Measurements from ENCODE around the gene ERC2.

Gene ERC2

GRCh38 chr3:56196700-56197099, 271.6 kb downstream of the ERC2 start:
- FAIRE-seq: no peak
- no peak for DNase-seq (ENCODE audit: insufficient read length, low spot score)
- no peak for TF ChIP-seq POLR2AphosphoS5 (IDR thresholded peaks at IDR 0.05; ENCODE audit: low read depth, low read length)
- no peak for TF ChIP-seq POU2F2 (IDR thresholded peaks at IDR 0.05; ENCODE audit: low read depth, low read length)
- no peak for TF ChIP-seq SPI1 (IDR thresholded peaks at IDR 0.05; ENCODE audit: low read depth, low read length)
- no peak for TF ChIP-seq POLR2A (IDR thresholded peaks at IDR 0.05; ENCODE audit: low read depth, low read length)
- no peak for TF ChIP-seq PAX5 (IDR thresholded peaks at IDR 0.05; ENCODE audit: insufficient read depth, low read length, severe bottlenecking)
- TF ChIP-seq TAF1 (IDR thresholded peaks at IDR 0.05; ENCODE audit: low read depth, low read length): no peak

DNA sequence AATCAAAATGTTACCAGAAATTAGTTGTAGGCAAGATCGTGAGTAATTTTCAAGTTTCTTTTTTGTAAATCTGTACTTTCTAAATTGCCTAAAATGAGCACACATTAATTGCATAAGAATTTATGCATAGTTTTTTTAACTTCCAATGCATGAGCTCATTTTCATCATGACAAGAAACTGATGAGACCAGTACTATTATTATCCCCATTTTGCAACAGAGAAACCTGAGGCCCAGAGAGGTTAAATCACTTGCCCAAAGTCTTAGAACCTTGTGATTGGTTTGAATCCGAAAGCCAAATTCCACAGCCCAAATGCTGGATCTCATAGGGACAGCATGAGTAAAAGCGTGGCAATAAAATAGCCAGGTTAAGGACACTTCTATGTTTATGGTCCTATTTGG, 274.7 kb downstream of the ERC2 start:
- DNase-seq (ENCODE audit: insufficient read length, low spot score) (no peak), FAIRE-seq (no peak)
- TF ChIP-seq TAF1 (IDR thresholded peaks at IDR 0.05; ENCODE audit: low read depth, low read length) (no peak), POLR2AphosphoS5 (IDR thresholded peaks at IDR 0.05; ENCODE audit: low read depth, low read length) (no peak), POLR2A (IDR thresholded peaks at IDR 0.05; ENCODE audit: low read depth, low read length) (no peak), POU2F2 (IDR thresholded peaks at IDR 0.05; ENCODE audit: low read depth, low read length) (no peak), SPI1 (IDR thresholded peaks at IDR 0.05; ENCODE audit: low read depth, low read length) (no peak), PAX5 (IDR thresholded peaks at IDR 0.05; ENCODE audit: insufficient read depth, low read length, severe bottlenecking) (no peak)

- TF ChIP-seq SPI1 (IDR thresholded peaks at IDR 0.05; ENCODE audit: low read depth, low read length) (no peak), TAF1 (IDR thresholded peaks at IDR 0.05; ENCODE audit: low read depth, low read length) (no peak), POLR2A (IDR thresholded peaks at IDR 0.05; ENCODE audit: low read depth, low read length) (no peak), POLR2AphosphoS5 (IDR thresholded peaks at IDR 0.05; ENCODE audit: low read depth, low read length) (no peak), POU2F2 (IDR thresholded peaks at IDR 0.05; ENCODE audit: low read depth, low read length) (no peak)
- DNase-seq (ENCODE audit: insufficient read length, low spot score): no peak
Observed at GRCh38 chr3:56192001-56192400, 276.3 kb downstream of the ERC2 start.

GRCh38 chr3:56190771-56191305, 277.4 kb downstream of the ERC2 start:
- no peak for DNase-seq (ENCODE audit: insufficient read length, low spot score)
- FAIRE-seq: no peak
- TF ChIP-seq SPI1 (IDR thresholded peaks at IDR 0.05; ENCODE audit: low read depth, low read length) (no peak), PAX5 (IDR thresholded peaks at IDR 0.05; ENCODE audit: insufficient read depth, low read length, severe bottlenecking) (no peak), POLR2AphosphoS5 (IDR thresholded peaks at IDR 0.05; ENCODE audit: low read depth, low read length) (no peak)

More at GRCh38 chr3:56192001-56192400, 276.3 kb downstream of the ERC2 start:
- FAIRE-seq: no peak

- TF ChIP-seq POLR2AphosphoS5 (IDR thresholded peaks at IDR 0.05; ENCODE audit: low read depth, low read length) (no peak), PAX5 (IDR thresholded peaks at IDR 0.05; ENCODE audit: insufficient read depth, low read length, severe bottlenecking) (no peak), SPI1 (IDR thresholded peaks at IDR 0.05; ENCODE audit: low read depth, low read length) (no peak), POLR2A (IDR thresholded peaks at IDR 0.05; ENCODE audit: low read depth, low read length) (no peak), TAF1 (IDR thresholded peaks at IDR 0.05; ENCODE audit: low read depth, low read length) (no peak), POU2F2 (IDR thresholded peaks at IDR 0.05; ENCODE audit: low read depth, low read length) (no peak)
- no peak for FAIRE-seq
- no peak for DNase-seq (ENCODE audit: insufficient read length, low spot score)
Observed at GRCh38 chr3:56190130-56190529, 278.1 kb downstream of the ERC2 start.

GRCh38 chr3:56189536-56189935, 278.7 kb downstream of the ERC2 start:
- no peak for FAIRE-seq
- TF ChIP-seq POLR2A (IDR thresholded peaks at IDR 0.05; ENCODE audit: low read depth, low read length): no peak
- TF ChIP-seq TAF1 (IDR thresholded peaks at IDR 0.05; ENCODE audit: low read depth, low read length): no peak
- no peak for TF ChIP-seq SPI1 (IDR thresholded peaks at IDR 0.05; ENCODE audit: low read depth, low read length)
- TF ChIP-seq PAX5 (IDR thresholded peaks at IDR 0.05; ENCODE audit: insufficient read depth, low read length, severe bottlenecking): no peak

DNA sequence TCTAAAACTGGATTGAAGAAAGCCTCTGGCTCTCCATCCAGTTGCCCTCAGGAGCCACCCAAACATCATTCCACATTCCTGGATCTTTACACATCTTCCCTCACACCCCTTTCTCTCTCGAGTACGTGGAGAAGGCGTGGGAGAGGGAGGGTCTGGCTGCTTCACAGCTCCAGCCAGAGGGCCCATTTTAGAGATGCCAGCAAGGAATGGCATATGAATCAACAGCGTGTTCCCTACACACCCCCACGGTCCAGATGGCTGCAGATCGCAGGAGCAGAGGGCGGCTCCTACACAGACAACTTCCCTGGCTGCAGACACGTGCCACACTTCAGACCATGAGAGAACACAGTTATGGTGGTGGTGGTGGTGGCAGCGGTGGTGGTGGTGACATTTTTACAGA, 280.1 kb downstream of the ERC2 start:
- TF ChIP-seq POU2F2 (IDR thresholded peaks at IDR 0.05; ENCODE audit: low read depth, low read length): no peak
- no peak for TF ChIP-seq SPI1 (IDR thresholded peaks at IDR 0.05; ENCODE audit: low read depth, low read length)
- DNase-seq (ENCODE audit: insufficient read length, low spot score) (no peak), FAIRE-seq (no peak)

More at GRCh38 chr3:56189536-56189935, 278.7 kb downstream of the ERC2 start:
- DNase-seq (ENCODE audit: insufficient read length, low spot score): no peak

DNA sequence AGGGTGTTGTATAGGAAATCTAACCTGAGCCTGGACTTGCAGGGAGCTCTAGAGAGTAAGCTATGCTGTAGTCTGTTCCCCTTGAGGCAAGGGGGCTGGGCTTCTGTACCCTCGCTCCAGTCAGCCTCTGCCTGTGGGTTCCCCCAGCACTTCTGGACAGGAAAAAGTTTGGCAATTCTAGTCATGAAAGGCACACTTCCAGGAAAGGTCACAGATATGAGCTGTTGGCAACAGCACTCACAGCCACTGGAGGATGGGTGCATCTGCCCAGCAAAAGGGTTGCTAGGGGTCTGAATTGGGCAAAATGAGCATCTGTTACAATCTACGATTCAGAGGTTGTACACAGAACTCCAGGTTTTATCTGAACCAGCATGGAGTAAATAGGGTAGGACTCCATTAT, 281.2 kb downstream of the ERC2 start:
- no peak for TF ChIP-seq PAX5 (IDR thresholded peaks at IDR 0.05; ENCODE audit: insufficient read depth, low read length, severe bottlenecking)
- no peak for TF ChIP-seq TAF1 (IDR thresholded peaks at IDR 0.05; ENCODE audit: low read depth, low read length)
- no peak for TF ChIP-seq POU2F2 (IDR thresholded peaks at IDR 0.05; ENCODE audit: low read depth, low read length)
- TF ChIP-seq SPI1 (IDR thresholded peaks at IDR 0.05; ENCODE audit: low read depth, low read length): no peak
- TF ChIP-seq POLR2A (IDR thresholded peaks at IDR 0.05; ENCODE audit: low read depth, low read length): no peak
- TF ChIP-seq POLR2AphosphoS5 (IDR thresholded peaks at IDR 0.05; ENCODE audit: low read depth, low read length): no peak
- FAIRE-seq (no peak), DNase-seq (ENCODE audit: insufficient read length, low spot score) (no peak)

DNA sequence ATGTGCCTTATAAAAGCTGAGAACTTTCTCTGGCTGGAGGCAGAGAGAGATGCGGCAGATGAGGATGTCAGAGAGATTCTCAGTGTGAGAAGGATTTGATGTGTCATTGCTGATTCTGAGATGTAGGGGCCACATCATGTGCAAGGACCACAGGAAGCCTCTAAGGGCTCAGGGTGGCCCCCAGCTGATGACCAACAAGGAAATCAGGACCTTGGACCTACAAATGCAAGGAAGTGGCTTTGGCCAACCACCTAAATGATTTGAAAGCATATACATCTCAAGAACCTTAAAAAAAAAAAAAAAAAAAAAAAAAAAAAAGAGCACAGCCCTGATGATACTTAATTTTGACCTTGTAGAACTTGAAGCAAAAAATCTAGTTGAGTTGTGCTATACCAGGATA, 282.4 kb downstream of the ERC2 start:
- FAIRE-seq (no peak), DNase-seq (ENCODE audit: insufficient read length, low spot score) (no peak)
- TF ChIP-seq PAX5 (IDR thresholded peaks at IDR 0.05; ENCODE audit: insufficient read depth, low read length, severe bottlenecking): no peak
- no peak for TF ChIP-seq POU2F2 (IDR thresholded peaks at IDR 0.05; ENCODE audit: low read depth, low read length)
- no peak for TF ChIP-seq TAF1 (IDR thresholded peaks at IDR 0.05; ENCODE audit: low read depth, low read length)
- no peak for TF ChIP-seq SPI1 (IDR thresholded peaks at IDR 0.05; ENCODE audit: low read depth, low read length)
- TF ChIP-seq POLR2A (IDR thresholded peaks at IDR 0.05; ENCODE audit: low read depth, low read length): no peak
- TF ChIP-seq POLR2AphosphoS5 (IDR thresholded peaks at IDR 0.05; ENCODE audit: low read depth, low read length): no peak

DNA sequence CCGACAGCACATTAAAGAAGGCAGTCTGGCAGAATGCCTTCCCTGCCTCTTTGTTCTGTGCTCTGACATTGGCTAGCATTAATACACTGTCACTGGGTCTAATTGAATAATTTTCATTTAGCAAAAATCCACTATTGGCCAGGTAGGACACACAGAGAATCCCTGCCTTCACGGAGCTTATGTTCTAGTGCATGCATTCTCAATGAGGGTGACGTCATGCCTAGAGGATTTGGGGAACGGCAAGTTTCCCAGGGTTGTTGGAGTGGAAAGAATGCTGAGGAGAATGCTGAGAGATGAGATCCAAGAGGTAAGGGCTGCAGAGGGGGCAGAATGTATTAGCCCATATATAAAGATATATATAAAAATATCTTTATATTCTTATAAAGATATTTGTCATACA, 284.7 kb downstream of the ERC2 start:
- FAIRE-seq (no peak), DNase-seq (ENCODE audit: insufficient read length, low spot score) (no peak)
- TF ChIP-seq POLR2AphosphoS5 (IDR thresholded peaks at IDR 0.05; ENCODE audit: low read depth, low read length) (no peak), TAF1 (IDR thresholded peaks at IDR 0.05; ENCODE audit: low read depth, low read length) (no peak), POU2F2 (IDR thresholded peaks at IDR 0.05; ENCODE audit: low read depth, low read length) (no peak), POLR2A (IDR thresholded peaks at IDR 0.05; ENCODE audit: low read depth, low read length) (no peak), SPI1 (IDR thresholded peaks at IDR 0.05; ENCODE audit: low read depth, low read length) (no peak), PAX5 (IDR thresholded peaks at IDR 0.05; ENCODE audit: insufficient read depth, low read length, severe bottlenecking) (no peak)
